Measurements from ENCODE around the gene OR2T5. TPM values are rescaled to one million over a fixed set of nuclear protein-coding genes. Genes with fewer than 3 reads are reported as not detected.
"Not testable (repeated sequence)": the region's sequence is repeated elsewhere in the genome, so short reads cannot be mapped to it uniquely, and the experiment has no call there.

OR2T5 gene, protein sequence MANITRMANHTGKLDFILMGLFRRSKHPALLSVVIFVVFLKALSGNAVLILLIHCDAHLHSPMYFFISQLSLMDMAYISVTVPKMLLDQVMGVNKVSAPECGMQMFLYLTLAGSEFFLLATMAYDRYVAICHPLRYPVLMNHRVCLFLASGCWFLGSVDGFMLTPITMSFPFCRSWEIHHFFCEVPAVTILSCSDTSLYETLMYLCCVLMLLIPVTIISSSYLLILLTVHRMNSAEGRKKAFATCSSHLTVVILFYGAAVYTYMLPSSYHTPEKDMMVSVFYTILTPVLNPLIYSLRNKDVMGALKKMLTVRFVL
- not detected for polyA plus RNA-seq (ENCODE audit: insufficient read length in 3 of 3)
- long read RNA-seq, donor 1, result 0 reads
- long read RNA-seq, donor 2, result 0 reads
- long read RNA-seq, donor 3, result 0 reads
- long read RNA-seq, donor 4, result 0 reads
- long read RNA-seq, donor 5, result 0 reads
- long read RNA-seq, donor 6, result 0 reads
- long read RNA-seq, donor 7, result 0 reads
- long read RNA-seq, donor 8, result 0 reads
- long read RNA-seq, donor 9, result 0 reads
- long read RNA-seq, donor 10, result 0 reads
- long read RNA-seq, donor 11, result 0 reads
- long read RNA-seq, donor 12, result 0 reads
- long read RNA-seq, donor 13, result 0 reads
- long read RNA-seq, donor 14, result 0 reads
- long read RNA-seq, donor 15, result 0 reads
- long read RNA-seq, donor 16, result 0 reads

DNA sequence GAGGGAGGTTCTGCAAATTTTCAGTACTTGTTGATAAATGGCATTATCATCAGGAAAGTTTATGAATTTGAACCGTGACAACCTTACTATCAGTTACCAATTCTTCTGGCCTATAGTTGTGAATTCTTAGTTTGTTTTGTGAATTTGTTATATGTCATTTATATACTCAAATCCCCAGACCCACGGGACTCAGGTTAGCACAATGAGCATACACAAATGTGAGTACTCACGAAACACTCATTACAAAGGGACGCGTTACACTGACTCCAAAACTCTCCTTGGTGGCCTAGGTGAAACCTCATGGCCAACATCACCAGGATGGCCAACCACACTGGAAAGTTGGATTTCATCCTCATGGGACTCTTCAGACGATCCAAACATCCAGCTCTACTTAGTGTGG is at the start of gene OR2T5:
TSS of gene OR2T5 (plus strand) at position 301 of the 400 bp plus-strand sequence. CDS start at position 301, 0 bp downstream.
- DNase-seq, result not testable (repeated sequence)

DNA sequence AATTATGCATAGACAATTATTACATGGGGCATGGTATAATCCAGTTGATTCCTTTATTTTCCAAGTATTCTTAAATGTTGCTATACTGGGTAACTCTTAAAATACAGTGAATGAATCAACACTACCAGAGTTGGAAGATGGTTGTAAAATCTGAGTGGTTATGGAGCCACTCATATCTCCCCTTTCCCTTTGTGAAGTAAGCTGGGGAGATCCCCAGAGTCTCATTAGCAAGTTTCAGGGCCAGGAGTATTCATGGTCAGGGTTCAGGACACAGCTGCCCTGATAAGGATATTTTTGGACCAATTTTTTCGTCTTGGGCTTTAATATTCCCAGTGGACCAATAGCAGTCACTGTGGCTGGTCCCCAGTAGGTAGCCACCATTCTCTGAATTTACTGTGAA is 49.7 kb upstream of the OR2T5 start:
- not testable (repeated sequence) for DNase-seq

DNA sequence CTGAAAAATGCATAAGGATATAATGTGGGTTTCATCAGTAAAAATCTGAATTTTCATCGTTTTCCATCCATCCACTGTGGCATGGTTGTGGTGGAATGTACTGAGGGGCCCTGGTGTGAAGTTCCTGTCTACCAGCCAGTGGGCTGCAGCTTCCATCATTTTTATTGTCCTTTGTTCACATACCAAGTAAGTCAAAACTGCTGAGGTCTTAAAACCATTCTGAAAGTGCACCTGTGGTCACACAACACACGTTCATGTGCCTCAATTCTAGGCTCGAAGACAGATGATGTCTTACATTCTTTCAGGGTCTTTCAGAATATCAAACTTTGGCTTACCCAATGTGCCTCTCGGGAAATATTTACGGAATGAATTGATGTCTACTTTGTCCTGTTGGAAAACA is 49.1 kb upstream of the OR2T5 start:
- DNase-seq, result not testable (repeated sequence)

DNA sequence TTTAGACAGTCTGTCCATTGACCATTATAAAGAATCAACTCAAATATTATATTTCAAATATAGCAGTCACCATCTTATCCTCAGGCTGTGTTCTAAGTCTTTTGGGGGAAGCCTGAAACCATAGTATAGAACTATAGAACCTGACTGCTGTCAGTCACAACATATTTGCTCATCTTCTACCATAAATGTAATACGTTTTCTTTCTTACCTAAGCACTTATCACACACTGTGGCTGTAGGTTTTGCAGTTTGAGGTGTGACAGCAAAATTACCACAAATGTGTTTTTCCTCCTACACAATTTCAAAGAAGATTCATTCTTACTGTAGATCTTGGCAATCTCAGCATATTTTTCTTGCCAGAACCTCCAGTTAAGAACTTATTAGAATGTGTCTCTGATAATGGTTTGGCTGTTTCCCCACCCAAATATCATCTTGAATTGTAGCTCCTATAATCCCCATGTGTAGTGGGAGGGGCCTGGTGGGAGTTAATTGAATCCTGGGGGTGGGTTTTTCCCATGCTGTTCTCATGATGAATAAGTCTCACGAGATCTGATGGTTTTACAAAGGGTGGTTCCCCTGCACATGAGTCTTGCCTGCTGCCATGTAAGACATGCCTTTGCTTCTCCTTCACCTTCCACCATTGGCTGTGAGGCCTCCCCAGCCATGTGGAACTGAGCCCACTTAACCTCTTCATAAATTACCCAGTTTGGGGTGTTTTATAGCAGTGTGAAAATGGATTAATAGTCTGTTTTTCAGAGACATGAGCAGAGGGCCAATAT is 45.7 kb upstream of the OR2T5 start:
- not testable (repeated sequence) for DNase-seq

DNA sequence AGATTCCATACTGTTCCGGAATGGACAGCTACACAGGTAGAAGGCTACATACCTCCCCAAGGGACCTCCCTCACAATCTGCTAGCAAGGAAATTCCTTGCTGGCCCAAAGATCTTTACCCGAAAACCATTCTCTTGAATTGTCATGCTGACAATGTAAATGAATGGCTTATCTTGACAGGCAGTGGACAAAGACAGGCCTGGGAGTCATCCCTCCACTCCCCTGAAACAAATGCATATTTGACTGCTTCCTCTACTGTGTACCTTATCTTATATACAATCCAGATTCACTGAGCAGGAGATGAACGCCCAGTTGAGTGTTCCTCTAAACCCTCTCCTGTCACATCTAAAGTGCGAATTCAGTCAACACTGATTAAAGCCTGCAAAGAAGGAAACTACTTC is 43.8 kb upstream of the OR2T5 start:
- not testable (repeated sequence) for DNase-seq

DNA sequence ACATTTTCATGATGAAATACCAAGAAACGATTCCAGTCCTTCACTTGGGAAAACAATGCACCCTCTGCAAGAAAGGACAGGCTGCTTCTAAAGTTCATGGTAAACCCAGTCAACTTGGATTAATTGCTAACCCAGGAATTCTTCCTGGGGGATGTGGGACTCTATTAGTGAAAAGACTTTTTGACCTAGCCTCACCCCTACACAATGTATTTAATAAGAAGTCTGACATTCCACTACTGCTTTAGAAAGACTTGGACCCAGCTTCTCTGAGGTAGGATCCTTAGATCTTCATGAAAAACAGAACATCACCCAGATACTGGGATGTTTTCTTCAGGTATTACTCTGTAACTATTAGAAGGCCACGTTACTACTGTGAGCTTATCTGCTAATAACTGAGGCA is 43.0 kb upstream of the OR2T5 start, which contains the start of gene OR2T2:
TSS of gene OR2T2 (plus strand) at position 239 of the 400 bp plus-strand sequence. CDS start 7,161 bp downstream, outside the sequence.
- not testable (repeated sequence) for DNase-seq

DNA sequence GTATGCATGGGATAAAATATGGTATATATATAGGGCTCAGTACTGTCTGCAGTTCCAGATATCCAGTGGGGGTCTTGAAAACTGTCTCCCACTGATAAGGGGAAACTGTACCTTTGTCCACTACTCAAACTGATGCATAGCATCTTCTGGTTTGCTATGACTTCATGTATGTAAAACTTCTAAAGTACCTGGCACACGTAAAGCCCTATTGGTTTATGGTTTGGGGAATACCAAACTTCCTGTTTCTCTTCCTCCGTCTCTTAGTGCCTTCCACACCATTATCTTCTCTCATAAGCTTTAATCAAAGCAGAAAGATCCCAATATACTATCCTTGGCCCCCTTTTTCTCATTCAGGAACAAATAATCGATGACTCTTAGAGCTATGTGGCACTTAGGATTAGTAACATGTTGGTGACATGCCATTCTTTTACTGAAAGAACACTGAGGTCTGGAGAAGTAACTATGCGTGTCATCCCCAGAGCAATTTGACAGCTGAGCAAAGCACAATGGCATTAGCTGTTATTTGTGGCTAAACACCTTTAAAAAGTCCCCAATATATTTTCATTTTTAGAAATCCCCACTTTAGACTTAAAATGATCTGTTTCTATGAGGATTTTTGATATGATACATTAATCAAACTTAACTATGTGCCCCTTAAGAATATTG is 39.8 kb upstream of the OR2T5 start:
- DNase-seq, result not testable (repeated sequence)

DNA sequence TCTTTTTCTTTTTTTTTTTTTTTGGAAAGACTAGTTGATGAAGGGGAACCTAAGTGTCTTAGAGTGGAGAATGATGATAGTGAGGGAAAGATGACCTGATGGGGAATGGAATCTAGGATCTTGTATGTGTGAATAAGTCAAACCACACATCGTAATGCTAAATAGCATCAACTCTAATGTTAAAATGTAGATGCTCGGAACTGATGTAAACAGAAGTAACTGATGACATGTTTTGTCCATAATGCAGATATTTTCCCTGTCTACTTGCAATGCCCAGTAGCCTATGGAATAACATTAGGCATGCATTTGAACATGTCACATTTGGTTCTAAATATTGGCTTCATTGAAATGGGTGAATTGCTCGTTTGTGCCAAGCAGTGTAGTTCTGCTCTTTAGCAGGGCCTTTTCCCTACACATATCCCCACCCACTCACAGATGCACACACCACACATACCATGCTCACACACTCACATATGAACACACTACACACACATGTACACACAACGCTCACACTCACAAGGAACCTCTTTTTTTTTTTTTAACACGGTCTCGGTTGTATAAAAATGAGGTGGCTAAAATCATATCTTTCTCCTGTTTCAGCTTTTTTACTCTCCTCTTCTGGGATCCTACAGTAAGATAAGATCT is 38.4 kb upstream of the OR2T5 start:
- DNase-seq, result not testable (repeated sequence)

DNA sequence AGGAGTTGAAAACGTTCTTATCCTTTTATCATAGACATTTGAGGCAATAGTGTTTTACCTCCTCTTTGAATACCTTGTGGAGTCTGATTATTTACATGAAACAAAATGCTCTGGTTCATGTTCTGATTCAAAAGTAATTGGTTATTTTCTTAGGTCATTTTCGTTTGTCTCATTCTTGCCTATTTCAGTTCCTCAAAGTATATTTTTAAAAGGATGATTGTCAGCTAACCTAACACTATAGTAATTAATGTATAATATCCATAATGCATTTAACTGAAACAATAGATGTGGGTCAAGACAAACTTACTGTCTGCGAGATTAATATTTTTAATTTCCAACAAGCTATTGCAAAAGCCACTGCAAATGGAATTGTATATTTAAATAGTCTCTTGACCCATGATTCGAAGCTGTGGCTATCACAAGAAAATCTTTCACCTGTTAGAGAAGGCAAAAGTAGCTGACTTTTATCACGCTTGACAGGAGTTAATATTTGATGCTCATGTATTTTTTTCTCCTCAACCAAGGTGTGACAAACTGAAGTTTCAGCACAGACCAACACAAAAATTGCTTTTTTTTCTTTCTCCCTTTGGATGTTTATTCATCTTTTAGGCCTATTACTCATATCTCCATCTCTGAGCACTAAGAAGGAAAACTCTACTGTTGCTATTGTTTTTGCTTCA is 37.8 kb upstream of the OR2T5 start:
- not testable (repeated sequence) for DNase-seq

DNA sequence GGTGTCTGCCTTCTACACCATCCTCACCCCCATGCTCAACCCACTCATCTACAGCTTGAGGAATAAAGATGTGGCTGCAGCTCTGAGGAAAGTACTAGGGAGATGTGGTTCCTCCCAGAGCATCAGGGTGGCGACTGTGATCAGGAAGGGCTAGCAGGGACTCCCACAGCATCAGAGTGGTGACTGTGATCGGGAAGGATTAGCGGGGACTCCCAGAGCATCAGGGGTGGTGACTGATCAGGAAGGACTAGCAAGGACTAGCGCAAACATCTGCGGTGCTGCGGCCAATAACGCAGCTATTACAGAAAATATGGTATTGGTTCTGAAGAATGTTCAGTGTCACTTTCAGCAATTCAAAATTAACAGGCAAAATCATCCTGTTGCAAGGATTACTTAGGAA is 34.8 kb upstream of the OR2T5 start:
- not testable (repeated sequence) for DNase-seq

DNA sequence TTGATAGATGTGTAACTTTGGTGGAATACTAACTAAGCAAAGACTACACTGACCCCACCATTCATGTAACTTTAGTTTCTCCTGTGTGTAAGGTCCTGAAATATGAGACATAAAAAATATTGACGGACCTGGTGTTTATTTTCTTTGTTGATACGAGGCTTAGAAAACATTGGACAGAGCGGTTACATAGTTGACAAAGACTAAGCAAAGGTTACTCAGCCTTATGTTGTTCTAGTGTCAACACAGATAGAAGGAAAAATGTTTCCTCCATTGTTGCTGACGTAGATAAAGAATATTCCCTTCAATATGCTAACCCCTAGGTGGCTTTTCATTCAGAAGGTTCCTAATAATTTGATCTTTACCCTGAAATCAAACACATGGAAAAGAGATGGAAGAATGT is 33.3 kb upstream of the OR2T5 start:
- not testable (repeated sequence) for DNase-seq

DNA sequence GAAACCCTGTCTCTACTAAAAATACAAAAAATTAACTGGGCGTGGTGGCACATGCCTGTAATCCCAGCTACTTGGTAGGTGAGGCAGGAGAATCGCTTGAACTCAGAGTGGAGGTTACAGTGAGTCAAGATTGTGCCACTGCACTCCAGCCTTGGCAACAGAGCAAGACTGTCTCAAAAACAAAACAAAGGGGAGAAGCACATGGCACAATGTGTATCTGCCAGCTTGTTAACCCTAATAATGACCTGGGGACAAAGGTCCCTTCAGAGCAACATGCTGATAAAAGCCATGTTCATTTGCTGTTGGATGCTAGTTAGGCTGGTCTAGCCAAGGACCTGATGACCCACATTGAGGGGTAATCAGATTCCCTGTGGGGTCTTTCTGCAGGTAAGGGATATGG is 31.8 kb upstream of the OR2T5 start:
- not testable (repeated sequence) for DNase-seq

DNA sequence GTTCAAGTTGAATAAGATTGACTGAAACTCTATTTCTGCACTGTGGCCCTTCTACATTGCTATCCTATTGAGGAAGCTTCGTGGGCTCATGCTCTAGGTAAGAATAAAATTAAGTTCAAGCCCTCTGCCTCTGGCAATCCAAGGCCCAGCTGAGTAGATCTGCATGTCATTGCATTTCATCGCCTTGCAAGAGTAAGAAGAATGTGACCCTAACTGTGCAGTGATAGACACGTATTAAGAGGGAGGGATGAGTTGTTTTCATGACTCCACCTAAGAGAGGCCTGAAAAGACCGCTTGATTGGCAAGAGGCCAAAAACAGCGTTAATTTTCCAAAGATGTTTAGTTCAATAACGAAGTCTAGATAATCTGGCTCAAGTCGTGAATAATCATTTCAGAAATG is 29.3 kb upstream of the OR2T5 start:
- DNase-seq, result not testable (repeated sequence)

DNA sequence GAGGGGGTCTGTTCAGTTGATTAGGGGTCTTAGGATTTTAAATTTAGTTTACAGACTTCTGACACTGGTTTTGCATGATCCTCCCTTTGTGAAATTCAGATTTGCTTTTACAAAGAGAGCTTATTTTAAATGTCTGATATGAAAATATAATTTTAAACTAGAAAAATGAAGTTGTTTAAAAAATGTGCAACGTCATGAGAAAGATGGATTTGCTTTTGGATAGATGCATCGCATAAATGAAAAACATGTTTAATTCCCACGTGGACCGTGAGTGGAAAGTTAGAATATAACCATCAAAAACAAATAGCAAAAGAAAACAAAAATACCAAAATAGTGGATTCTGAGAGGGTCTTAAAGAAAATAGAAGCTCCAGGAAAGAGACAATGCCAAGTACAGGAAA is 17.2 kb upstream of the OR2T5 start:
- no peak for DNase-seq

DNA sequence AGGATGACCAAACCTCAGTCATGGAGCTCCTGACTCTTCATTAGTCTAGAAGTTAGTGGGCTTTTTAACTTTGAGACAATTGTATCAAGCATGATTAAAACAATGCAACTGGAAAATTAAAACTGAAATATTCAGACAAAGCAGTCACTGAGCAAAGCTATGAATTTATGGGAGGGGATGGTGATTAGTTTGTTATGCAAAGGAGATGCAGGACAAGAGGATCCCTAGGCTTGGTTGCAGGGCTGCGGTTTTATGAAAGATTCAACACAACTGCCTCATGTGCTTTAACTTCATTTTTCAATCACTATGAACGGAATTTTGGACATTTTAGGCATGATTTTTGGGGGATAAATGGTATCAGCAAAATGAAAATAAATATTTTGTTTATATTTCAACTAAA is 16.3 kb upstream of the OR2T5 start:
- not testable (repeated sequence) for DNase-seq

DNA sequence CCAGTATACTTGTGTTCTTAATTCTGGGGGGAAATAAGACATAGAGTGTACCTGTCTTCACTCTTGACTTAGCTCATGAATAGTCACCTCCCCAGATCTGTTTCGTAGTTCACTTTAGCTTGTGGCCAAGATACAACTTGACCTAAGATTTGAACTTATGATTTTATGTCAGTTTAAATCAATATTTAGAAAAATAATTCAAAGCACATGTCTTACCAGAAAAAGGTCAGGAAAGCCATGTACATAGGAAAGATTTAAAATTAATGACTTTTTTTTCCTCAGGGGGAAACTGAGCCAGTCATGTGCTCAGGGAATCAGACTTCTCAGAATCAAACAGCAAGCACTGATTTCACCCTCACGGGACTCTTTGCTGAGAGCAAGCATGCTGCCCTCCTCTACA is 15.3 kb upstream of the OR2T5 start, which contains the start of gene OR2T3:
TSS of gene OR2T3 (plus strand) at position 301 of the 400 bp plus-strand sequence. CDS start at position 301, 0 bp downstream.
- DNase-seq, result not testable (repeated sequence)

DNA sequence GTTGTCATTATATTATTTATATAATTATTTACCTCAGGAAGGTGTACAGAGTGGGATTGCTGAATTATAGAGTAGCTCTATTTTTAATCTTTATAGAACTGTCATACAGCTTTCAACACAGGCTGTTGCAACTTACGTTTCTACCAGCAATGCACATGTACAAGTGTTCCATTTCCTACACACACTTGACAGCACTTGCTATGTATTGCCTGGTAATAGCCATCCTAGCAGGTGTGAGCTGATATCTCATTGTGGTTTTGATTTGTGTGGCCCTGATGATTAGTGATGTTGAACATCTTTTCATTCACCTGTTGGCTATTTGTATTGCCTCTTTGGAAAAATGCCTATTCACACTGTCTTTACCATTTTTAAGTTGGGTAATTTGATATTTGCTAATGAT is 12.7 kb upstream of the OR2T5 start:
- DNase-seq, result not testable (repeated sequence)

DNA sequence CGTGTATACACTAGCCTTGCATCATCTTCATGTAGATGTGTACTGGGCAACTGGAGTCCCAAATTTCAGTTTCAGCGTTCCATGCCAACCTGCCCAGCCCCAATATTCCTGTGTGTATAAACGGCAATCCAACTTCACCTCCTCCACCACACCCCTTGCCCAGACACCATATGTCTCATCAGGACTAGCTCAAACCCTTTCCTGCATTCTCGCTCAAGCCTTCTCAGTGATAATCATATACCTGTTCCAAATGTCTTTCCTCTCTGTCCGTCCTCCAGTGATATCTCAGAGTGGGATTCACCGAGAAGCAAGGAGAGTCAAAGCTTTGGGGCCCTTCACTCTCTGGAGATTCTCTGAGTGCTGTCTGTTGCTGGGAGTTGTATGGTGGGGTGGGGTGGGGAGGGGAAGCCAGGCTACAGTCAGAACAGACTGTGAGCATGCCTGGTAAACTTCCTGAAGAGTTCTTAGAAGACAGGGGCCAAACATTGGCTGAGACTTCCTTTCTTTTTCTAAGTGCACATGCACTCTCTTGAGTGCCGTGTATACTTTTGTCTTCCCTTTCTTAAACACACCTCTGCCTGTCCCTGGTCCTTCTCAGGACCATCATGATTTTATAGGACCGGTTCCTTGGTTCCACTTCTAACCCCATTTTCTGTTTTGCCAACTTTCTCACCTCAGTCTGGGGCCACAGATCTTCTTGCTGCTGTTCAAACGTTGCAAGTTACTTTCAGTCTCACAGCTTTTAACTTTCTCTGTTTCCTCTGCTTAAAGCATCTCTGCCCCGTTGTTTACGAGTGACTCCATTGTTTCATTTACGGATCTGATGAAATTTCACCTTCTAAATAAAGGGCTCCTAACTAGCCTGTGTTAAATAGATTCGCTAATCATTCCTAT is 6.5 kb upstream of the OR2T5 start:
- not testable (repeated sequence) for DNase-seq

DNA sequence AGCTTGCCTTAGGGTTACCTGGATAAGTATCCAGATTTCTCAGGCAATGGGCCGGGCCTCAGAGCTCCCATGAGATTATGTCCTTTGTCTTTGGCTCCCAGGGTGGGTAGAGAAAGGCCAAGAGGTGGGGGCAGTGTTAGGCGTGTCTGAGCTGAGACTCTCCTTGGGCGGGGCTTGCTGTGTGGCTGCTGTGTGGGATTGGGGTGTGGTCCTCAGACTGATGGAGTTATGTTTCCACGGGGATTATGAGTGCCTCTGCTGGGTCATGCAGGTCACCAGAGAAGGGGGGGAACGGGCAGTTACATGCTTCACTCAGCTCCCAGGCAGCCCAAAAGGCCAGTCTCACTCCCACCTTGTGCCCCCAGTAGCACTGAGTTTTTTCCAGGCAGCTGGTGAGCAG is 8.3 kb downstream of the OR2T5 start:
- not testable (repeated sequence) for DNase-seq
